Kidney (tissue), 14 donors: ENCODE data around the gene AQP12A. TPM values are rescaled to one million over a fixed set of nuclear protein-coding genes. Genes with fewer than 3 reads are reported as not detected.

Experiments used
- DNase-seq, 5 donors: peaks; one replicate each; pipeline ENCODE4 v3.0.0-alpha.2; 2013 to 2020
- FAIRE-seq: peaks from 2 replicates; lab custom pipeline; 2012; peaks lifted over from hg19 to GRCh38; lab: Jason Lieb, UNC
- H3K27ac ChIP-seq, 2 donors: one replicate each; pipeline ENCODE4 v1.7.0; 2013; ENCODE audit warnings: low read depth in 2 of 2, low read length in 2 of 2, inconsistent platforms in 1 of 2
- H3K27me3 ChIP-seq: one replicate; pipeline ENCODE4 v1.7.1; 2013; ENCODE audit warnings: low read length, inconsistent platforms; ENCODE audit not compliant: control insufficient read depth, insufficient read depth
- H3K36me3 ChIP-seq, 3 donors: one replicate each; pipeline versions ENCODE4 v1.7.0 to v1.7.1; 2013; ENCODE audit warnings: low read length in 3 of 3, control low read depth in 1 of 3, inconsistent platforms in 1 of 3; ENCODE audit not compliant: insufficient read depth in 3 of 3, control insufficient read depth in 2 of 3
- H3K4me1 ChIP-seq, 3 donors: one replicate each; pipeline versions ENCODE4 v1.7.0 to v1.7.1; 2013; ENCODE audit warnings: low read length in 3 of 3, inconsistent platforms in 1 of 3, low read depth in 1 of 3; ENCODE audit not compliant: control insufficient read depth in 2 of 3, insufficient read depth in 2 of 3
- H3K4me3 ChIP-seq, 3 donors: one replicate each; pipeline versions ENCODE4 v1.7.0 to v1.8.1; 2013; ENCODE audit warnings: low read length in 3 of 3, control low read depth in 1 of 3, inconsistent platforms in 1 of 3
- H3K9ac ChIP-seq, 3 donors: one replicate each; pipeline versions ENCODE4 v1.7.0 to v1.7.1; 2013; ENCODE audit warnings: low read length in 3 of 3, control low read depth in 1 of 3, inconsistent platforms in 1 of 3
- H3K9me3 ChIP-seq, 3 donors: one replicate each; pipeline versions ENCODE4 v1.7.0 to v1.7.1; 2013; ENCODE audit warnings: low read length in 3 of 3, control low read depth in 1 of 3, inconsistent platforms in 1 of 3; ENCODE audit not compliant: control insufficient read depth in 2 of 3, insufficient read depth in 1 of 3
- CTCF ChIP-seq: IDR thresholded peaks from 3 replicates; pipeline ENCODE4 v1.5.1; 2012; ENCODE audit warnings: mild to moderate bottlenecking, moderate library complexity, borderline replicate concordance; ENCODE audit not compliant: insufficient read depth; ENCODE audit errors: extremely low read depth
- intact Hi-C: fragments of 100-400 bp; cut with DNase I; formaldehyde crosslinking; loops from one replicate; pipeline ENCODE4 v1.11.1; 2022
- polyA plus RNA-seq: library from polyadenylated mRNA; stranded (reverse); fragments of 350-450 nt; fragmentation: Illumina TruSeq; extraction: RNeasy Lipid Tissue Mini Kit (QIAGEN cat#74804); gene quantifications from one replicate; pipeline ENCODE4 v1.2.3, GENCODE V29; 2014; ENCODE audit warnings: low read depth, low replicate concordance; ENCODE audit not compliant: insufficient read depth
- total RNA-seq: library from RNA; stranded (reverse); fragmentation: NEBNext Ultra II Directional; extraction: Animal tissue kit (Norgen Biotek cat#: 25700); gene quantifications from one replicate; pipeline ENCODE4 v1.2.1, GENCODE V29; 2021
- donor health status: control.
- donor health status: control.
- donor health status: control.
- donor health status: control.
- donor health status: control.
- donor health status: DM: yes; HTN: yes; CAD: no.
- donor health status: Normal renal cell carcinoma (clear cell type).

Gene AQP12A
- total and polyA plus RNA-seq, 2 donors from 2014 or later, result not detected

GRCh38 chr2:240701736-240702639 lies 10.3 kb downstream of the AQP12A start:
- Histone ChIP-seq H3K9me3 (no peaks in the 10 kb centered on the region), H3K4me1 (no peaks in the 10 kb centered on the region), H3K9ac (no peak overlapping the region), H3K4me3 (no peak overlapping the region), H3K36me3 (no peaks in the 10 kb centered on the region), H3K27me3 (no peaks in the 10 kb centered on the region), H3K27ac (no peak overlapping the region)
- FAIRE-seq (no peak), DNase-seq (peak in 1 of 5 donors; percentile 66)
- TF ChIP-seq CTCF, result no peak
- intact Hi-C loops, result no loop called here

DNA sequence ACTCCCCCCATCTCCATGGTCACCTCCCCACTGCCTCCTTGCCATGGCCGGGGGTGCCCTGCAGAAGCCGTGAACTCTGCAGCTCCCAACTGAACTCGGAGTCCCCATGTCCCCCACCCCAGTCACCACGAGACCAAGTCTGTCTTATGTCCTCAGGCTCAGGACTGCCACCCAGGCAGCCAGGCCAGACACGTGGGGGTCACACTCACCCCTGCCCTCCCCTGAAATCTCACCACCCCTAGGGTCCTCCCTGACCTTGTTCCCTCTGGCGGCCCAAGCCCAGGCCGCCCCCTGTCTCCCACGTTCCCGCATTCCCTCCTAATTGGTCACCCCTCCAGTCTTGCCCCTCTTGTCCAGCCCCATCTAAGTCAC lies 11.0 kb downstream of the AQP12A start:
- no peaks in the 10 kb centered on the region for H3K9me3 ChIP-seq

GRCh38 chr2:240703417-240704341 lies 12.0 kb downstream of the AQP12A start:
- FAIRE-seq, result no peak
- H3K27me3 ChIP-seq, result peaks cover 4% of the 10 kb centered on the region
- peak in 1 of 5 donors; percentile 59 for DNase-seq

More for the DNA sequence above, 11.0 kb downstream of the AQP12A start:
- Histone ChIP-seq H3K36me3 (no peaks in the 10 kb centered on the region), H3K27ac (no peak overlapping the region), H3K4me1 (no peaks in the 10 kb centered on the region), H3K9ac (no peak overlapping the region), H3K27me3 (no peaks in the 10 kb centered on the region), H3K4me3 (no peak overlapping the region)
- peak in 1 of 5 donors; percentile 58 for DNase-seq
- FAIRE-seq, result no peak
- intact Hi-C loops, result no loop called here
- no peak for TF ChIP-seq CTCF

More at GRCh38 chr2:240703417-240704341, 12.0 kb downstream of the AQP12A start:
- no peak for TF ChIP-seq CTCF
- H3K9me3 ChIP-seq, result no peaks in the 10 kb centered on the region
- H3K4me1 ChIP-seq, result no peaks in the 10 kb centered on the region
- intact Hi-C loops, result no loop called here
- no peak overlapping the region for H3K4me3 ChIP-seq
- H3K9ac ChIP-seq, result no peak overlapping the region
- no peaks in the 10 kb centered on the region for H3K36me3 ChIP-seq
- H3K27ac ChIP-seq, result no peak overlapping the region
